Breast epithelium (tissue), 3 donors: ENCODE measurements around the gene RFX1.

Experiments
- CTCF ChIP-seq, 3 donors: fragments of 450-650 bp; IDR thresholded peaks; one replicate each; pipeline ENCODE4 v1.5.1; 2016 to 2017; ENCODE audit warnings: antibody characterized with exemption in 3 of 3, mild to moderate bottlenecking in 3 of 3, moderate library complexity in 3 of 3
- POLR2A ChIP-seq: fragments of 450-650 bp; IDR thresholded peaks from one replicate; pipeline ENCODE4 v1.6.1; 2016; ENCODE audit warnings: antibody characterized with exemption, mild to moderate bottlenecking, moderate library complexity
- POLR2AphosphoS5 ChIP-seq, 3 donors: sonication (generic); formaldehyde crosslinking; IDR thresholded peaks; one replicate each; pipeline ENCODE4 v1.6.1; 2017; ENCODE audit warnings: antibody characterized with exemption in 3 of 3

DNA sequence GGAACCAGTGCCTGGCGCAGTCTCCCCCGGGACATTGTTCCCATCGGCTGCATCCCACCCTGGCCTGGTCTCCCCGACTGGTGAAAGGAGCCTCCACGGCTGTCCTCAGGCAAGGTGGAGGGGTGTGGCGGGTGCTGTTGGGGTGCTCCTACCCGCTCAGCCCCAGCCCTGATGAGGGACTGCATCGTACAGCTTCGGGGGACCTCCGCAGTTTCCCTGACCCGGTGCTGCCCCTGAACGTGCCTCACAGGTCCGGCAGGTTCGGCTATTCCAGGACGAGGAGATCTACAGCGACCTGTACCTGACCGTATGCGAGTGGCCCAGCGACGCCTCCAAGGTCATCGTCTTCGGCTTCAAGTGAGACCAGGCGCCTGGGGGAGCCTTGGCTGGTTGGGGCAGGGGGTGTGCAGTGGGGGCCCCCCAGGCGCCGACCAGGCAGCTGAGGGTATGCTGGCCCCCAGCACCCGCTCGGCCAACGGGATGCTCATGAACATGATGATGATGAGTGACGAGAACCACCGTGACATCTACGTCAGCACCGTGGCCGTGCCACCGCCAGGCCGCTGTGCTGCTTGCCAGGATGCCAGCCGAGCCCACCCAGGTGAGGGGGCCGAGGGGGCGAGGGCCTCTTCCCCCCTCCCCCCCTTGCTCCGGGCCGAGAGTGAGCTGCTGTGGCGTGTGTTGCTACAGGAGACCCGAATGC is 50.3 kb downstream of the RFX1 start:
- TF ChIP-seq CTCF (IDR thresholded peaks at IDR 0.05) (no peak), POLR2A (no peak), POLR2AphosphoS5 (IDR thresholded peaks at IDR 0.05) (no peak)
